Fibroblast of villous mesenchyme (primary cell): ENCODE results near the gene ETV1. TPM values are rescaled to one million over a fixed set of nuclear protein-coding genes. Genes with fewer than 3 reads are reported as not detected.

Source experiments
- DNase-seq: peaks from one replicate; pipeline ENCODE4 v3.0.0-alpha.2; 2010; ENCODE audit warnings: low read depth
- H3K4me3 ChIP-seq: 2 replicates; pipeline ENCODE4 v1.5.1; 2011; ENCODE audit warnings: low read depth, mild to moderate bottlenecking, low read length
- total RNA-seq: library from RNA; depleted of rRNA; stranded (reverse); fragments of >200 nt; gene quantifications from 2 replicates; pipeline ENCODE4 v1.2.3, GENCODE V29; 2012
- TF ChIP-seq, protein P1 (sequence below): IDR thresholded peaks from 2 replicates; pipeline ENCODE4 v1.5.1; 2012; ENCODE audit warnings: low read depth, mild to moderate bottlenecking, low read length; ENCODE audit not compliant: insufficient read depth

Gene ETV1
- total RNA-seq, 1 donor: 11.7 TPM

DNA sequence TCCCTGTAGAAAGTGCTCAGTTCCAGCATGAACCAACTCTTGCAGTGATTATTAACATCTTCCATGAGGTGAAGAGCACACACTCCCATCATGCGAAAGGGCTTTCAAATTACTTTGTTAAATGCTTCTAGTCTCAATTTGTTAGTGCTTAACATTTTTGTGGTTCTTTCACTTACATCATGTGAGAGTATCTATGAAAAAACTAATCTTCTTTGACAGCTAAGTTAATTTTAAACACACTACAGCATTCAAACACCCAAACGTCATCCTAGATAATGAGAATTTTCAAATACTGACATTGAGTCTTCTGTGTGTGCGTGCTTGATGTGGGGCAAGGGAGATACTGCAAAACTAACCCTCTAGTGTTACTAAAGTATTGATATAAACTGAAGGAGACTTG is 84.8 kb downstream of the ETV1 start:
- peak; percentile 88 for DNase-seq
- TF ChIP-seq, protein P1, sequence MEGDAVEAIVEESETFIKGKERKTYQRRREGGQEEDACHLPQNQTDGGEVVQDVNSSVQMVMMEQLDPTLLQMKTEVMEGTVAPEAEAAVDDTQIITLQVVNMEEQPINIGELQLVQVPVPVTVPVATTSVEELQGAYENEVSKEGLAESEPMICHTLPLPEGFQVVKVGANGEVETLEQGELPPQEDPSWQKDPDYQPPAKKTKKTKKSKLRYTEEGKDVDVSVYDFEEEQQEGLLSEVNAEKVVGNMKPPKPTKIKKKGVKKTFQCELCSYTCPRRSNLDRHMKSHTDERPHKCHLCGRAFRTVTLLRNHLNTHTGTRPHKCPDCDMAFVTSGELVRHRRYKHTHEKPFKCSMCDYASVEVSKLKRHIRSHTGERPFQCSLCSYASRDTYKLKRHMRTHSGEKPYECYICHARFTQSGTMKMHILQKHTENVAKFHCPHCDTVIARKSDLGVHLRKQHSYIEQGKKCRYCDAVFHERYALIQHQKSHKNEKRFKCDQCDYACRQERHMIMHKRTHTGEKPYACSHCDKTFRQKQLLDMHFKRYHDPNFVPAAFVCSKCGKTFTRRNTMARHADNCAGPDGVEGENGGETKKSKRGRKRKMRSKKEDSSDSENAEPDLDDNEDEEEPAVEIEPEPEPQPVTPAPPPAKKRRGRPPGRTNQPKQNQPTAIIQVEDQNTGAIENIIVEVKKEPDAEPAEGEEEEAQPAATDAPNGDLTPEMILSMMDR: no peak
- no peak overlapping the region for H3K4me3 ChIP-seq

DNA sequence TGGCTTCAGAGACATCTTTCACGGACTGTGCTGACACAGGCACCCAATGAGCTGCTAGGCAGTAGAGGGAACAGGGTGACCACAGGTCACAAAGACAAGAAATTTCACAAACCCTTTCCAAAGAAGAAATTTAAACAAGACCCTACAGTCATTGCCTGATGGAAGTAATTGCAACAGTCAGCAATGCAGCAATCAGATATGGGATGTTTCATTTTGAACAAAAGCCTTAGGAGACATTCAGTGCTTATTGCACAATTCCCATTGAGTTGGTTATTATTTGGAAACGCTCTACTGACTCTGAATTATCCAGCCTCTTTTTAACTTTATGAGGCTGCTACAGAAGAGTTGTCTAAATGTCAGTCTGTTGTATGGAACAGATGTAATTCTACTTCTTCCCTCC is 85.5 kb downstream of the ETV1 start:
- TF ChIP-seq, protein P1: no peak
- H3K4me3 ChIP-seq: no peak overlapping the region
- peak; percentile 87 for DNase-seq

DNA sequence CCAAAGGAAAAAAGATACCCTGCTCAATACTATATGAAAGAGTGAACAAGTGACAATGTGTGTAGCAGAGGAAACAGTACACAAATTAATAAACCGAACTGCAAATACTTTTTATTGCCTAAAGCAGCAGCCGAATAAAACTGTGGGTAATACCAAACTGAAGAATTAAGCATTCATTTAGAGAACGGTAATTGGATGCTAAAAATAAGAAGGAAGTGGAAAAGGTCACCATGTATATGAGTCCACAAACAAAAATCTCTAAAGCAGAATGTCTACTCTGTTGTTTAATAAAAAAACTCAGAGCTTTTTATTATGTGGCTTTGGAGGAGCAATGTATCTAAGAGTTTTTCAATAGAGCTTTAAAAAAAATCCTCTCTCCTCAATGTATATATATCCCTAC is 87.9 kb downstream of the ETV1 start:
- DNase-seq: no peak
- TF ChIP-seq, protein P1: no peak

DNA sequence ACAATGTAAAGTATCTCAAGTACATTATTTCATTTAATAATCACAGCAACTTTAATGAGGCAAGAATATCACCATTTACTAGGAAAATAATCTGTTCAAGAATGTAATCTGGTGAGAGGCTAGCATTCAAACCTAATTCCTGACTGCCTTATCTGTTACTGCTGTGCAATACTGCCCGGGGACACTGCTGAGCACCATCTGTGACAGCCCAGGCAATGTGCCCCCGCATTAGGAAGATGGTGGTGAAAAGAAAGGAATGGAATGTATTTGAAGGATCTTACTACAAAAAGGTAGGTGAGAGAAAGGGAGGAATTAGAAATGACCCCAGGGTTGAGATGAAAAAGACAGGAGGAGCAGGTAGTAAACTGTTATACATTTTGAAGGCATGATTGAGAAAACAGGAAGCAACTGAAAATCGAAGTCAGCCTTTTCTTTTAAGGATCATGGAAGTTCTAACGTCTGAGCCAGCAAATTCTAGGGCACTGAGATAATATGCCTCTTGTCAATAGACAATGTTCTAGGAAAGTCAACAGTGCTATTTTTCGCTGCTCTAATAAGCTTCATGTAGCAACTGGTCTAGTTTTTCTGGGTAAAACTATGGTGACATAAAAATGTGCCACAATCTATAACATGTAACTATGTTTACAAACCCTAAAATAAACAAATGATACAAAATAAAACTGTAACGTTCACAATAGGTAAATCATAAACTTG is 90.4 kb downstream of the ETV1 start:
- TF ChIP-seq, protein P1: no peak
- H3K4me3 ChIP-seq: no peak overlapping the region
- no peak for DNase-seq

More for the DNA sequence above, 87.9 kb downstream of the ETV1 start:
- H3K4me3 ChIP-seq: no peak overlapping the region

DNA sequence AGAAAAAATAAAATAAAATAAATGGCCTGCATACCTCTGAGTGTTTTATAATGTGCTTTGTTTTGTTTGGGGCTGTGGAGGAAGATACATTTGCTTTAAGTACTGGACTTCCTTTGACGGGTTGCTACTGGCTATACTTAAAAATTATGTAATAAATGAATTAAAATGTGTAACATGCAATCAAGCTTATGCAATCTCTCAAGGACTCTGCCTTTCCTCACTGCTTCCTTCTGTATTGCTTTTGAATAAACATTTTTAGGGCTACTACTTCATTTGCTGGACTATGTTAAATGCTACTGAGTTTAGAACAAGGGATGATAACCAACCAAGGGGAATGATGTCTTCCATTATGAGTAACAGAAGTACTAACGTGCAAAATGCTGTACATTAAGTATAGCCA is 91.6 kb downstream of the ETV1 start:
- H3K4me3 ChIP-seq: no peak overlapping the region
- DNase-seq: peak; percentile 61

DNA sequence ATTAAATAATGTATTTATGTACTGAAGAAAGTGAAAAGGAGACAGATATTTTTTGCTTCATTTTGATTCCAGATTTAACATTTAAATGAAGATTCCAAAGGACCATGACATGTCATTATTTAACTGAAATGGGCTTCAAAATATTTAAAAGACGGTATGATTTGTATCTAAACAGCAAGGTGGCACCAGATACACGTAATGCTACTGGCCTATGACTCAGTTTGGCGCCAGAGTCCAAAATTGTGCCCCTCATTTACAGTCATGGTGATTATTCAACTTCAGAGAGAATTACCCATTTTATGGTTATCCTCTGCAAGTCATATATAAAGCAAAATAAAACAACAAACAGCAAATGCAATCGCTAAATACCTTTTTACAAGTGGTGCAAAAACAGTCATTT is 94.5 kb downstream of the ETV1 start:
- no peak for DNase-seq
- TF ChIP-seq, protein P1: no peak
- no peak overlapping the region for H3K4me3 ChIP-seq

More for the DNA sequence above, 91.6 kb downstream of the ETV1 start:
- TF ChIP-seq, protein P1: no peak

DNA sequence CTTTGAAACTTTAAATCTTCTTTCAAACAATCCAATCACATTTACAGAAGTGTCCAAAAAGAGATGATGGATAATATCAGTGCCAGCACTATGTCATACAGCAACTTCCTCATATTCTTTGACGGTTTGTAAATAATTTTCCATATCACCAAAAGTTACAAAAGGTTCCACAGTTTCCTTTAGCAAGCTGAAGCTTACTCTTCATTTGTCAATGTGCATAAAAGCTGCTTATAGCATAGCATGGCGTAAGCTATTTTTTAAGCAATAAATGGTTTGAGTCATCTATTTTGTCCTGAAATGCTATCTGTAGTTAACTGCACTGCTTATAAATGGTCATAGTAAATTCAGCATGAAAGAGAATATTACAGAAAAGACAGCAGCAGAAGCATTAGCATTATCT is 95.1 kb downstream of the ETV1 start:
- TF ChIP-seq, protein P1: no peak
- peak; percentile 27 for DNase-seq
- no peak overlapping the region for H3K4me3 ChIP-seq
